Naive B cell (primary cell): ENCODE data around the gene CIP2A. TPM values are rescaled to one million over a fixed set of nuclear protein-coding genes. Genes with fewer than 3 reads are reported as not detected.

ENCODE experiments used
- polyA plus RNA-seq, 6 donors: library from polyadenylated mRNA; unstranded; fragments of 300-500 nt; fragmentation: Illumina TruSeq; gene quantifications; one replicate each; pipeline ENCODE4 v1.2.3, GENCODE V29; 2021; ENCODE audit warnings: low read depth in 6 of 6

Gene CIP2A
- polyA plus RNA-seq, 6 donors from 2014 or later: 3.4 to 7.6 (median 4.8) TPM

Other genes with a start within 250 kb of the CIP2A start
- gene MYH15, start 78.8 kb downstream of the CIP2A start, polyA plus RNA-seq: under 1 TPM in 2 of 6 donors, not detected in 4; 0.05 to 0.06 TPM
- gene DZIP3, start 284 bp upstream of the CIP2A start, polyA plus RNA-seq: 10 to 100 TPM in 5 of 6 donors, 1 to 10 TPM in 1; 10.0 to 21.7 (median 17.6) TPM
- not detected for gene RETNLB, start 168.0 kb upstream of the CIP2A start, polyA plus RNA-seq
- gene TRAT1, start 233.3 kb upstream of the CIP2A start, polyA plus RNA-seq: under 1 TPM; 0.24 to 0.62 (median 0.35) TPM